ENCODE results near the gene HNRNPA2B1.
A peak's percentile ranks its signal among the peaks of the same experiment; 100 is the strongest.
"Not testable (repeated sequence)": the region's sequence is repeated elsewhere in the genome, so short reads cannot be mapped to it uniquely, and the experiment has no call there.

The HNRNPA2B1 gene

GRCh38 chr7:26175903-26176302 is 24.6 kb downstream of the HNRNPA2B1 start:
- H3K27ac Mint-ChIP-seq, DNase-seq, H3K27me3 Mint-ChIP-seq, CTCF ChIA-PET, H3K9me3 Mint-ChIP-seq, H3K4me3 Mint-ChIP-seq: not testable (repeated sequence)
- peaks cover 10% of the 10 kb centered on the region for H3K4me1 Mint-ChIP-seq
- H3K36me3 Mint-ChIP-seq: peaks cover 19% of the 10 kb centered on the region

- no peaks in the 10 kb centered on the region for H3K9me3 Mint-ChIP-seq
- CTCF ChIA-PET: interaction anchor here (1.4 kb wide), 1 partner anchor 80 kb away, joined by 3 read pairs; no protein-coding TSS in a partner anchor
- no peak overlapping the region for H3K4me3 Mint-ChIP-seq
- no peak overlapping the region for H3K27ac Mint-ChIP-seq
- H3K36me3 Mint-ChIP-seq: peaks cover 17% of the 10 kb centered on the region
- DNase-seq: no peak
- peaks cover 30% of the 10 kb centered on the region for H3K4me1 Mint-ChIP-seq
- no peaks in the 10 kb centered on the region for H3K27me3 Mint-ChIP-seq
Measured at GRCh38 chr7:26172048-26172447, 28.5 kb downstream of the HNRNPA2B1 start.

DNA sequence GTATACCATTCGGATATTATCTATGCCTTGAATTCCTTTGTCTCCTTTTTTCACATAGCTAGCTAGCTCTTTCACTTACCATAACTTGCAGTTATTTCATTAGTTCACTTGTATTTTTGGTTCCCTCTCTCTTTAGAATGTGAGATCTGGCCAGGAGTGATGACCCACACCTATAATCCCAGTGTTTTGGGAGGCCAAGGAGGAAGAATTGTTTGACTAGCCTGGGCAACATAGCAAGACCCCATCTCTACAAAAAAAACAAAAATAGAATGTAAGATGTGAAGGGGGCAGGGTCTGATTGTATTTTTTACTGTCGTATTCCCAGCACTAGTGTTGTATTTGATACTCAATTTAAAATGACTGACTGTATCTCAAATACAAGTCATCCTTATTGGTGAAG is 28.9 kb downstream of the HNRNPA2B1 start:
- CTCF ChIA-PET: interaction anchor here (1.4 kb wide), 1 partner anchor 79 kb away, joined by 3 read pairs; no protein-coding TSS in a partner anchor
- H3K4me3 Mint-ChIP-seq: no peak overlapping the region
- peaks cover 35% of the 10 kb centered on the region for H3K4me1 Mint-ChIP-seq
- no peak overlapping the region for H3K27ac Mint-ChIP-seq
- H3K9me3 Mint-ChIP-seq: no peaks in the 10 kb centered on the region
- H3K27me3 Mint-ChIP-seq: no peaks in the 10 kb centered on the region
- peaks cover 17% of the 10 kb centered on the region for H3K36me3 Mint-ChIP-seq
- DNase-seq: no peak

DNA sequence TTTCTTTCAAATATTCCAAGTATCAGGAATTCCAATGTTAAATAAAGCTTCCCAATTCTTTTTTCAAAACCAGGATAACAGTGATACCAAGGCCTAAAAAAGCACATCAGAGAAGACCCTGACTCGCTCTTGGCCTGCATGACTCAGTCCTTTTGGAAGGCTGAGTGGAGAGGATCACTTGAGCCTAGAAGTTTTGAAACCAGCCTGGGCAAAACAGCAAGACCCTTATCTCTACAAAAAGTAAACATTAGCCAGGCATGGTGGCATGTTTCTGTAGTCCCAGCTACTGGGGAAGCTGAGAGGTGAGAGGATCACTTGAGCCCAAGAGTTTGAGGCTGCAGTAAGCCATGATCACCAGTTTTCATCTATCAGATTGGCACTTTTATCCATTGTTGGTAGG is 29.9 kb downstream of the HNRNPA2B1 start:
- Mint-ChIP-seq H3K27me3 (no peaks in the 10 kb centered on the region), H3K4me3 (no peak overlapping the region), H3K4me1 (peaks cover 43% of the 10 kb centered on the region), H3K27ac (no peak overlapping the region), H3K9me3 (no peaks in the 10 kb centered on the region), H3K36me3 (peaks cover 15% of the 10 kb centered on the region)
- CTCF ChIA-PET: interaction anchor here (1.2 kb wide), 1 partner anchor 80 kb away, joined by 6 read pairs; no protein-coding TSS in a partner anchor
- DNase-seq: no peak

DNA sequence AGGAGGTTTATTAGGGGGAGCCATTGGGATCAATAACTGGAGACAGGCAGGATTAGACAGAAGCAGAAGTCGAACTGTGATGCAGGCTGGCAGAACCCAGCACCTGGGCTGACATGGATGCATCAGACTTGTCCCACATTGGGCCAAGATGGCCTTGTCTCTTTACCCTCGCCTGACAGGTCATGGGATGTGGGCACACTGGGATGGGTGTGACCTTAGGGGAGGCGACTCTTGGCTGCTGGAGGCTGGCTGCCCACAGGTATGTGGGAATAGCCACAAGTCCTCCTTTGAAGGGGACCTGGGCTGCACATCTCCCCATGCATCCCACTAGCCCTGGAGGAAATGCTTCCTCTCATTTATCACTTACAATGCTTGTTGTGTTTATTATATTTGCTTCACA is 31.3 kb downstream of the HNRNPA2B1 start:
- Mint-ChIP-seq H3K27me3 (no peaks in the 10 kb centered on the region), H3K36me3 (peaks cover 17% of the 10 kb centered on the region), H3K4me1 (peaks cover 38% of the 10 kb centered on the region), H3K9me3 (peaks cover 3% of the 10 kb centered on the region), H3K4me3 (no peak overlapping the region), H3K27ac (no peak overlapping the region)
- CTCF ChIA-PET: interaction anchor here (1.2 kb wide), 1 partner anchor 78 kb away, joined by 6 read pairs; no protein-coding TSS in a partner anchor
- no peak for DNase-seq

DNA sequence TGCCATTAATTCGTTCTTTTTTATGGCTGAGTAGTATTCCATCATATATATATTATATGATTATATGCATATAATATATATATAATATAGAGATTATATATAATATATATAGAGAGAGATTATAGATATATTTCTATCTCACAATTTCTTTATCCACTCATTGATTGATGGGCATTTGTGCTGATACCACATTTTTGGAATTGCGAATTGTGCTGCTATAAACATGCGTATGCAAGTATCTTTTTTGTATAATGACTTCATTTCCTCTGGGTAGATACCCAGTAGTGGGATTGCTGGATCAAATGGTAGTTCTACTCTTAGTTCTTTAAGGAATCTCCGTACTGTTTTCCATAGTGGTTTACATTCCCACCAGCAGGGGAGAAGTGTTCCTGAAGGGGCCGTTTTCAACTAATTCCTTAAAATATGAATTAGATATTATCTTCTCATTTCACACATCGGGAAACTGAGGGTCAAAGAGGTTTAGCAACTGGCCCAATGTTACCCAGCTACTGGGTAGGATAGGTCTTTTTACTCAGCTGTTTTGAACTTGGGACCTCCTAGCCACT is 32.0 kb downstream of the HNRNPA2B1 start:
- no peaks in the 10 kb centered on the region for H3K27me3 Mint-ChIP-seq
- H3K27ac Mint-ChIP-seq: no peak overlapping the region
- peaks cover 4% of the 10 kb centered on the region for H3K9me3 Mint-ChIP-seq
- H3K4me1 Mint-ChIP-seq: peaks cover 32% of the 10 kb centered on the region
- peaks cover 16% of the 10 kb centered on the region for H3K36me3 Mint-ChIP-seq
- H3K4me3 Mint-ChIP-seq: no peak overlapping the region
- CTCF ChIA-PET: no interaction called here
- DNase-seq: no peak

DNA sequence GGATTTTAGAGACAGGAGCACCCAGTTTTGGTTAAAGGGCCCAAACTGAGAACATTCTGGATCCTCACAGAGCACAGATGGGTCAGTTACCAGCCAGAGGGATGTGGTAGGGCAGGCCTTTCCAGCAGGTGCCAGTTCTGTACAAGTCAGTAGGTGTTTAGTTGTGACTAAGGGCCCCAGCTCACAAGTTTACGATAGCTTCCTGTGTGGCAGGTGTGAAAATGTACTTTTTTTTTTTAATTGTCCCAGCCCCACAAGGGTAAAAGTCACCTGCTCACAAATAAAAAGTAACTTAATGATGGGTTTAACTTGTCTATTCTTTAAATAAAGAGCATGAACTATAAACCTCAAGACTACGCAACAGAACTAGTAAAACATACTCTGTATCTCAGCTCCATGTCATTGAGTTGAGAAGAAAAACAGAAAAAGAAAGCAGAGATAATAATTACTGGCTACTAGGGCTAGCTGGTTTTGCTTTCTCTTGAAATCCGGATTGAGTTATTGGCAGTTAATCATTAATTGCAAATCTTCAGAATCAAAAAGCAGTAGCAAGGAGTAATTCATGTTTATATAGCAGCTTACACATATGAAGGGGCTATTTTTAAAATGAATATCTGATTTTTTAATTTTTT is 33.1 kb downstream of the HNRNPA2B1 start:
- Mint-ChIP-seq H3K27me3 (no peaks in the 10 kb centered on the region), H3K9me3 (peaks cover 4% of the 10 kb centered on the region), H3K36me3 (peaks cover 19% of the 10 kb centered on the region), H3K27ac (peak overlapping the region; percentile 73), H3K4me1 (peaks cover 32% of the 10 kb centered on the region), H3K4me3 (no peak overlapping the region)
- peak; percentile 27 for DNase-seq
- CTCF ChIA-PET: interaction anchor here (1.2 to 1.3 kb wide), 3 partner anchors 76 to 79 kb away, joined by 3 to 4 read pairs (median 3); no protein-coding TSS in a partner anchor

- no peak overlapping the region for H3K4me3 Mint-ChIP-seq
- H3K4me1 Mint-ChIP-seq: peaks cover 32% of the 10 kb centered on the region
- peaks cover 4% of the 10 kb centered on the region for H3K9me3 Mint-ChIP-seq
- H3K36me3 Mint-ChIP-seq: peaks cover 19% of the 10 kb centered on the region
- DNase-seq: no peak
- CTCF ChIA-PET: interaction anchor here (0.8 to 1.4 kb wide), 5 partner anchors 74 to 84 kb away, joined by 3 to 4 read pairs (median 3); no protein-coding TSS in a partner anchor
- peak overlapping the region; percentile 73 for H3K27ac Mint-ChIP-seq
- no peaks in the 10 kb centered on the region for H3K27me3 Mint-ChIP-seq
Measured at GRCh38 chr7:26166684-26167266, 33.8 kb downstream of the HNRNPA2B1 start.

DNA sequence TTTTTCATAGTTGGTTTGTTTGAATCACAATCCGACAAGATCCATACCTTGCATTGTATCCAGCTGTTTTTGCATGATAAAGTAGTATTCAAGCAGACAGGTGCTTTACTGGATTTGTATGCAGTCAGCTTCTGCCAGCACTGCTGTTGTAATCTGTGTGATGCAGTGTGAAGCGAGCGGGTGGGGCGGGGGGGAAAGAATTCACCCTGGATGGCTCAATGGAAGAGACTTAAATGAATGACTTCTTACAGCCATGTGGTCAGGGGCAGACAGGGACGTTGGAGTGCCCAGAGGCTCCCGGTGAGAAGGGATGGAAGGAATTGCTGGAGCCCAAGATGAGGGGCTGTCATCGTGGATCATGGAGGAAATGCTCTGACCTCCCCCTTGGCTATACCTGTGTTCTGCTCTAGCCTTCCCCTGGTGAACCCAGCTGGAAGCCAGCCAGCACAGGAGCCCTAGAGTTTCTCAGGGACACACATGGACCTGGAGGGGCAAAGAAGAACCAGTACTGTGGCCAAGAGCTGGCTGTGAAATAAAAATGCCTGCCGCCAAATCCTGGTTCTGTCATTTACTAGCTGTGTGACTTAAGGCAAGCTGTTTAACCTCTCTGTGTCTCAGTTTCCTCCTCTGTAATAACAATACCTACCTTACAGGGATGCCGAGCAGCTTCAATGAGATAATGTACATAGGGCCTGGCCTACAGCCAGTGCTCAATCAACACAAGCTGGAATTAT is 34.4 kb downstream of the HNRNPA2B1 start:
- Mint-ChIP-seq H3K4me3 (no peak overlapping the region), H3K27ac (no peak overlapping the region), H3K4me1 (peaks cover 32% of the 10 kb centered on the region), H3K27me3 (no peaks in the 10 kb centered on the region), H3K9me3 (peaks cover 4% of the 10 kb centered on the region), H3K36me3 (peaks cover 17% of the 10 kb centered on the region)
- no peak for DNase-seq
- CTCF ChIA-PET: interaction anchor here (0.8 to 1.4 kb wide), 4 partner anchors 74 to 83 kb away, joined by 3 to 4 read pairs (median 3); no protein-coding TSS in a partner anchor

GRCh38 chr7:26163804-26164203 is 36.7 kb downstream of the HNRNPA2B1 start:
- H3K4me3 Mint-ChIP-seq, DNase-seq, H3K9me3 Mint-ChIP-seq, H3K27ac Mint-ChIP-seq, CTCF ChIA-PET, H3K27me3 Mint-ChIP-seq: not testable (repeated sequence)
- peaks cover 38% of the 10 kb centered on the region for H3K4me1 Mint-ChIP-seq
- peaks cover 11% of the 10 kb centered on the region for H3K36me3 Mint-ChIP-seq

GRCh38 chr7:26162431-26162830 is 38.1 kb downstream of the HNRNPA2B1 start:
- peaks cover 44% of the 10 kb centered on the region for H3K4me1 Mint-ChIP-seq
- DNase-seq: no peak
- H3K4me3 Mint-ChIP-seq: no peak overlapping the region
- CTCF ChIA-PET: interaction anchor here (0.8 to 2.7 kb wide), 3 partner anchors 36 to 142 kb away, joined by 3 to 11 read pairs (median 4); no protein-coding TSS in a partner anchor
- H3K36me3 Mint-ChIP-seq: peaks cover 17% of the 10 kb centered on the region
- no peaks in the 10 kb centered on the region for H3K27me3 Mint-ChIP-seq
- no peak overlapping the region for H3K27ac Mint-ChIP-seq
- H3K9me3 Mint-ChIP-seq: peaks cover 4% of the 10 kb centered on the region

DNA sequence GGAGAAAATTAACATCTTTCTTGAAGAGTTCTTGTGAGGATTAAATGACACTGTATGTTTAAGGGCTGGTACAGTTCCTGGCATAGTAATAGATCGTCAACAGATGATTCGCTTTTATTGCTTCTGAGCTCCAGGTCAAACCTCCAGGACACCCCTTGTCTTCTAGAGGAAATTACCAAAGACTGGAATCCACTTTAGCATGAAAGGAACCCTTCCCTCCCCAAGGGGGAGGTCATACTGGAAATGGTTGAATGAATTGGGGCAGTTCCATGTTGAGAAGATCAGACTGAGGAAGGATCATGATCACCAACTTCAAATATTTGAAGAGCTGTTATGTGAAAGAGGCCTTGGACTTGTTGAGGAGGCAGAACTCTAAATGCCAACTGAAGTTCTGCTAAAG is 39.6 kb downstream of the HNRNPA2B1 start:
- no peak for DNase-seq
- Mint-ChIP-seq H3K27ac (peak overlapping the region; percentile 9), H3K27me3 (no peaks in the 10 kb centered on the region), H3K36me3 (peaks cover 17% of the 10 kb centered on the region), H3K9me3 (peaks cover 4% of the 10 kb centered on the region), H3K4me3 (no peak overlapping the region), H3K4me1 (peaks cover 44% of the 10 kb centered on the region)
- CTCF ChIA-PET: interaction anchor here (1.3 to 2.7 kb wide), 3 partner anchors 37 to 78 kb away, joined by 3 to 11 read pairs (median 5); no protein-coding TSS in a partner anchor

GRCh38 chr7:26159243-26159642 is 41.3 kb downstream of the HNRNPA2B1 start:
- CTCF ChIA-PET: no interaction called here
- Mint-ChIP-seq H3K9me3 (peaks cover 1% of the 10 kb centered on the region), H3K27ac (no peak overlapping the region), H3K4me1 (peaks cover 60% of the 10 kb centered on the region), H3K4me3 (no peak overlapping the region), H3K36me3 (peaks cover 15% of the 10 kb centered on the region), H3K27me3 (no peaks in the 10 kb centered on the region)
- DNase-seq: no peak
